CD4-positive, alpha-beta T cell treated with Interleukin-17A for 4 hours (primary cell): Measurements from ENCODE around the gene ATP8A1.
"Not testable (repeated sequence)": the region's sequence is repeated elsewhere in the genome, so short reads cannot be mapped to it uniquely, and the experiment has no call there.

Experiments
- DNase-seq: peaks from one replicate; pipeline ENCODE4 v3.0.0-alpha.2; 2020; ENCODE audit warnings: mixed read lengths

Gene ATP8A1

DNA sequence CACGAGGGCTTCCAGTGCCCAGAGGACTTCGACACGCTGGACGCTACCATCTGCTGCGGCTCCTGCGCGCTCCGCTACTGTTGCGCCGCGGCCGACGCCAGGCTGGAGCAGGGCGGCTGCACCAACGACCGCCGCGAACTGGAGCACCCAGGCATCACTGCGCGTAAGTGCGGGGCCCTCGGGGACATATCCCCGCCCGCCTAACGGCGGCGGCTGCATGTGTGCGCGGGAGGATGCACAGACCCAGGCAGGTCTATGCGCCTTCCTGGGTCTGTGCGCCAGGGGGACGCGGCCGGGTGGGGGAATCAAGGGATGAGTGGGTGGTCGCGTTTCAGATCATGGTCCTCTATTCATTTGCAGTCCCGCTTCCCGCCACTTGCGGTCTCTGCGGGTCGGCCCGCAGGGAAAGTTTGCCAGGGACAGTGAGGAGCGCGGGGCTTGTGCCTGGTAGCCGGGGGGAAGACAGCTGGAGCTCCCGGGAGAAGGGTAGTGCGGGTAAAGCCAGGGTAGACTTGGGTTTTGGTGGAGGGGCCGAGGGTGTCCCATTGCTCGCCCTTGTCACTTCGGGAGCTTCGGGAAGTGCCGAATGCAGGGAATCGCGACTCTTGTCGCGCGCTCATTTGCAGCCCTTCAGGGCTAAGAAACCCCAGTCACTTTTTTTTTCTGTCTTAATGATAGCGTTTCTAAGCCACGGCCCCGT is 258.6 kb downstream of the ATP8A1 start:
- no peak for DNase-seq

DNA sequence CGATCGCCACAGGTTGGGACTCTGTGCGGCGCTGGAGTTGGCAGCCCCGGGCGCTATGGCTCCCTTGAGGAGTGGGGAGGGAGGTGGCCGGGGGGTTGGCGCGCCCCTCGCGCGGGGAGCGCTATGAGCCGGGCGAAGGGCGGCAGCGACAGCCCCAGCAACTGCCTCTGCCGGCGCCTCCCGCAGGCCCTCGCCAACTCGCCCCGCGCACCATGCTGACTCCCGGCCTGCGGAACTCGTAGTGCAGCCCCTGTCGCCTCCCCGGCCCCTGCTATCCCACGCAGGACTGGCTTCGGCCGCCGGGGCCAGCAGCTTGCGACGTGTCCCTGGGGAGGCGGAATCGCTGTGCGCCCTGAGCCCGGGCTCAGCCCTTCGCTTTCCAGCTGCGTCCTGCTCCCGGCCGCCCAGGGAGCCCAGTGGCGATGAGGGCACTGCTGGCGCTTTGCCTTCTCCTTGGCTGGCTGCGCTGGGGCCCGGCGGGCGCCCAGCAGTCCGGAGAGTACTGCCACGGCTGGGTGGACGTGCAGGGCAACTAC is 259.2 kb downstream of the ATP8A1 start:
- no peak for DNase-seq

DNA sequence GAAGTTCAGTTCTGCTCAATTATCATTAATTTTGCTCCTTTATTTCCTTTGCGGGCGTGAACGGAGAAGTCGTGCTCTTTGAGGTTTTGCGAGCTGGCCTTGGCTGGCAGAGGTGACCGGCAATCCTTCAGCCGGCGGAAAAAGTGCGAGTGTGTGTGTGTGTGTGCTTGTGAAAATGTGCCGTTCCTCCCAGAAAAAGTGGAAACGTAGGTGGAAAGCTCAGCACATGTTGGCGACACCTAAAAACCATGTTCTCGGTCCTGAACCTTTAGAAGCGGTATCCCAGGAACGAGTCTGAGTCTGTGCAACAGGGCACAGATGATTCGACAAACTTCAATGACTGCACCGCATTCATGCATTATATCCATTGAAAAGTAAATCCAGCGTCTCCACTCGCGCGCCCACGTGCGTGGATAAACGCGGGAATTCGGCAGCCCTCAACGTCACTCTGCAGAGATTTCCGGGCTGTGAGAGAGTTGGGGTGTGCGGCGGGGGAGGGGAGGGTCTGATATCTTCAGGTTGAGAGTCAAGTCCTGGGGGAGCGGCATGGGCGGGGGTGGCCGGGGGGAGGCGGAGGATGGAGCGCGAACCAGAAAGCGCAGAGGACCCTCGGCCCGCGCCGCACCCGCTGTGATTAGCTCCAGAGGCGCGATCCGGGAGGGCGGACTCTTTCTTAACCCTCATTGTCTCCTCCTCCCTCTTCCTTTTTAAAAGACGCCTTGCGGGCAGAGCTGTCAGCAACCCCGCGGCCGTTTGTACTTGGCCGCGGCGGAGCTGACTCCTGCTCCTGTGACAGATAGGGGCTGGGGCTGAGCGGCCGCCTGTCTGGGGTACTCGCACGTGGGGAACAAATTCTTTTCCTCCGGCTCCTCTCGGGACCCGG is 259.9 kb downstream of the ATP8A1 start, which contains the start of gene SHISA3:
Gene SHISA3, plus strand, starts transcription at position 737 of the 883 bp plus-strand sequence. CDS start 569 bp downstream, outside the sequence.
- DNase-seq, result no peak

- no peak for DNase-seq
Observed at GRCh38 chr4:42396361-42396751, 260.5 kb downstream of the ATP8A1 start.

GRCh38 chr4:42395595-42395994 is 261.3 kb downstream of the ATP8A1 start:
- no peak for DNase-seq

GRCh38 chr4:42392436-42392835 is 264.5 kb downstream of the ATP8A1 start:
- DNase-seq, result no peak

DNA sequence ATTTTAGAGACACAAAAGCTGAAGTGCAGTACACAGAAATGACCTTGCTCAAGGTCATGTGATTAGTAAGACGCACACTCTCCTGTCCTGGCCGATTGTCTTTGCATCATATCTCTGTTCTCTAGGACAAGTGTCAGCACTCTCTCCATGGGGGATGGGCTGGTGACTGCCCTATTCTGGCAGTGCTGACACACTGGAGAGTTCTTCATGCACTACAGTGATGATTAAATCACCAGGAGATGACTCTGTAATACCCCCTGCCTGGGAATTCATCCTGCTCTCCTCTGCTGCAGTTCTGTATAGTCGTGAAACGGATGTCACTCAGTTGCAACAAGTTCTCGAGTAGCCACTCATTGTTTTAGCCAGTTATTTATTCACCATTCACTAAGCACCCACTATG is 264.9 kb downstream of the ATP8A1 start:
- no peak for DNase-seq

GRCh38 chr4:42391355-42391664 is 265.6 kb downstream of the ATP8A1 start:
- DNase-seq, result no peak

- DNase-seq, result no peak
Observed at GRCh38 chr4:42390622-42391354, 266.1 kb downstream of the ATP8A1 start.

DNA sequence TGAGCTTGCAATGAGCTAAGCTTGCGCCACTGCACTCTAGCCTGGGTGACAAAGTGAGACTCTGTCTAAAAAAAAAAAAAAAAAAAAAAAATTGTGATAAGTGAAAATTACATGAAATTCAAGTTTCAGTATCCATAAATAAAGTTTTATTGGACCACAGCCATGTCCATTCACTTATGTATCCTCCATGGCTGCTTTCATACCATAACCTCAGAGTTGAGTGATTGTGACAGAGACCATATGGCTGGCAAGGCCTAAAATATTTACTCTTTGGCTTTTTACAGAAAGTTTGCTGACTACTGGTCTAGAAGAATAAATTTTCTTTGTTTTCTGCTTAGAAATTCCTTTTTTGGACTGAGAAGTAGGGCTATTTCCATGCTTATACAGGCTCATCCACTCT is 271.4 kb downstream of the ATP8A1 start:
- no peak for DNase-seq

GRCh38 chr4:42381666-42382065 is 275.2 kb downstream of the ATP8A1 start:
- DNase-seq, result no peak

DNA sequence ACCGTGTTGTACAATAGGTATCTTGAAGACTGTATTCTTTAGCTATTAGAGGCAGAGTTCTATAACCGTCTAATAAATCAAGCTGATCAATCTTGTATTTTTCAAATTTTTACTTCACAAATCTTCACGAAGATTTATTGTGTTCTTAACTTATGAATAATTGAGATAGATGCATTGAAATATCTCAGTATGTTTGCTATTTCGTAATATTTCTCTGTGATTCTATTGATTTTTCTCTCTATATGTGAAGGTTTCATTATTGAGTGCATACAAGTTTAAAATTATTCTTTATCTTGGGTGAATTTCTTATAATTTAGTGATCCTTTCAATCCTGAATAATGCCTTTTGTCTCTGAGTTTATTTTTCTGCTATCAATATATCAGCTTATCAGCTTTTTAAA is 279.4 kb downstream of the ATP8A1 start:
- no peak for DNase-seq

GRCh38 chr4:42372303-42372702 is 284.6 kb downstream of the ATP8A1 start:
- DNase-seq, result not testable (repeated sequence)

GRCh38 chr4:42371305-42372252 is 285.3 kb downstream of the ATP8A1 start:
- DNase-seq, result no peak

DNA sequence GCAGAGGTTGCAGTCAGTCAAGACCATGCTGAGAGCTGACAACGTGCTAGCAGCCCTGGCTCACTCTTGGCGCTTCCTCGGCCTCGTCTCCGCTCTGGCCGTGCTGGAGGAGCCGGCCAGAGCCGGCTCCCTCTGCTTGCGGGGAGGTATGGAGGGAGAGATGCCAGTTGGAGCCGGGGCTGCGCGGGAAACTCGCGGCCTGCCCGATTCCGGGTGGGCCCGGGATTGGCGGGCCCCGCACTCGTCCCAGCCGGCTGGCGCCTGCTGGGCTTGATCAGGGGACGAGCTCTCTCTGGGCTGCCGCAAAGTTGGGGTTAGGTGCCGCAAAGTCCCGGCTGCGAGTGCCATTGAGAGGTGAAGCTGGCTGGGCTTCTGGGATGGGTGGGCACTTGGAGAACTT is 287.4 kb downstream of the ATP8A1 start:
- no peak for DNase-seq

DNA sequence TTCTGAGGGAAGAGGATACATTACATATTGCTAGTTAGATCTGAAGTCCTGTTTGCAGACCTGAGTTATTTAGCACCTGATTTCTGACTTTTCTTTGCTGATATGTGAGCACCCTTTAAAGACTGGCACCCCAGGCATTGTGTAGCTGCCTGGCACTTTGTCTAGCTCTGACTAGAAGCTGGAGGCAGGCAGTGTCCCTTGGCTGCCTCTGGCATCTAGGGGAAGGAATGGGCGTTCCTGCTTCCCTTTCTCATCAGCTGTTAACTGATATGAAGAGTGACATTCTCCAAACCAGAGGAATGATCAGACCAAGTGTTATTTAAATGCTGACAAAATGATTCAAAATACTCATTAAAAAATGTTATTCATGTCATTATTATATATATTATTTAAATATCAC is 289.9 kb downstream of the ATP8A1 start:
- no peak for DNase-seq

DNA sequence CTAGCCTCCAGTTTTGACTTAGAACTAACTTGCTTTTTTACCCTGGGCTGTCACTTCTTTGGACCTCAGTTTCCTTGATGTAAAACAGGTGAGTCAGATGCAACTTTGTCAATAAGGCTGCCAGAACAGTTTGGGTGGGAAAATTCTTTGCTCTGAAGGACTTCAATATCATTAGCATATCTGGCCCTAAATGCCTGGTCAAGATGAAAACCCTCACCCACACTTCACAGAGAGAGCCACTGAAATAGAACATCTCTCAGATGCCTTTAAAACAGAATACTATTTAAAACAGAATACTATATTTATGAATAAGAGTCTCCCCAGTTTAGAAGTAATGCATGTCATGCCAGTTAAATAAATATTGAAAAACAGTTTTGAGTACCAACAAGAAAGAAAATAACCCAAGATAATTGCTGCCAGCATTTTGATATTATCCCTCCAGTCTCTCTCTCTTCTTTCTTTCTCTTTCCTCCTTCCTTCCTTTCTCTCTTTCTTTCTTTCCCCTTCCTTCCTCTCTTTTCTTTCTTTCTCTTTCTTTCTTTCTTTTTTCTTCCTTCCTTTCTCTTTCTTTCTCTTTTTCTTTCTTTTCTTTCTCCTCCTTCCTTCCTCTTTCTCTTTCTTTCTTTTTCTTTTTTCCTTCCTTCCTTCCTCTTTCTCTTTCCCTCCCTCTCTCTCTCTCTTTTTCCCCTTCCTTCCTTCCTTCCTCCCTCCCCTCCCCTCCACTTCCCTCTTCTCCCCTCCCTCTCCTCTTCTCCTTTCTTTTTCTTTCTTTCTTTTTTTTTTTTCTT is 292.4 kb downstream of the ATP8A1 start:
- DNase-seq, result no peak

DNA sequence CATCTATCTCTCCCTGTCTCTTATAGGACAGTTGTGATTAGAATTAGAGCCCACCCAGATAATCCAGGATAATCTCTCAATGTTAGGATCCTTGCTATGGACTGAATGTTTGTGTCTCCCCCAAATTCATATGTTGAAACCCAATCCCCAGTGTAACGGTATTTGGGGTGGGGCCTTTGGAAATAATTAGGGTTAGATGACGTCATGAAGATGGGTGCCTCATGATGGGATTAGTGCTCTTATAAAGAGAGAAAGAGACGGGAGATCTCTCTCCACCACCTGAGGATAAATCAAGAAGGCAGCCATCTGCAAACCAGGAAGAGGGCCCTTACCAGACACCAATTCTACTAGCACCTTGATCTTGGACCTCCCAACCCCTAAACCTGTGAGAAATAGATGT is 293.3 kb downstream of the ATP8A1 start:
- DNase-seq, result no peak

DNA sequence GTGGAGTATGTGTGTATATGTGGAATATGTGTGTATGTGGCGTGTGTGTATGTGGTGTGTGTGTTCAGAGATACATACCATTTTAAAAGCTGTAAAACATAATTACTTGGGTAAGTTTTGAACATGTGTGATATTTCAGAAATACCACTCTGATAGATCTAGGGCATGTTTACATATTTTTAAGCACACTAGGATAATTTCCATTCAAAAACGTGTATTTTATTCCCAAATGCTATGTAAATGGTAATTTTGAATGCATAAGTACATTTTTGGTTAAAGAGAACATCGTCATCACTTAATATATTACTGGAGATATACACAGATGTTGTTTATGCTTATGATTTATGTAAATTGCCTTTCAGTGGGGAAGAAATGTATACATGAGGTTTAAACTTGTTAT is 294.3 kb downstream of the ATP8A1 start:
- no peak for DNase-seq

GRCh38 chr4:42361456-42361855 is 295.4 kb downstream of the ATP8A1 start:
- DNase-seq, result no peak

GRCh38 chr4:42360256-42360669 is 296.6 kb downstream of the ATP8A1 start:
- no peak for DNase-seq
